Gastrocnemius medialis (tissue), 4 donors: Measurements from ENCODE around the gene PGAP3. TPM values are rescaled to one million over a fixed set of nuclear protein-coding genes. Genes with fewer than 3 reads are reported as not detected.

ENCODE experiments used
- ATAC-seq, 2 donors: fragments of 150-250 bp; one replicate each; pipeline ENCODE4 v1.9.1; 2016
- DNase-seq, 2 donors: peaks; one replicate each; pipeline ENCODE4 v3.0.0-alpha.2; 2019
- H3K27ac ChIP-seq, 4 donors: fragments of 200-600 bp; sonication (generic); 1 replicate in 1 of 4; 2 replicates in 3 of 4; pipeline ENCODE4 v1.5.1; 2016 to 2018; ENCODE audit warnings: mild to moderate bottlenecking in 2 of 4, moderate library complexity in 1 of 4
- H3K27me3 ChIP-seq, 3 donors: fragments of 200-600 bp; sonication (generic) in 2 of 3; 1 replicate in 1 of 3; 2 replicates in 2 of 3; pipeline versions ENCODE4 v1.5.1 to v1.6.0; 2016 to 2019; ENCODE audit warnings: mild to moderate bottlenecking in 1 of 3, moderate library complexity in 1 of 3
- H3K36me3 ChIP-seq, 2 donors: fragments of 200-600 bp; sonication (generic) in 1 of 2; one replicate each; pipeline ENCODE4 v1.5.1; 2017 to 2018
- H3K4me1 ChIP-seq, 2 donors: fragments of 200-600 bp; sonication (generic) in 1 of 2; one replicate each; pipeline ENCODE4 v1.5.1; 2016 to 2017; ENCODE audit warnings: mild to moderate bottlenecking in 2 of 2
- H3K4me3 ChIP-seq, 4 donors: fragments of 200-600 bp; sonication (generic) in 3 of 4; 1 replicate in 1 of 4; 2 replicates in 3 of 4; pipeline ENCODE4 v1.5.1; 2016 to 2019; ENCODE audit warnings: mild to moderate bottlenecking in 2 of 4
- H3K9me3 ChIP-seq, 3 donors: fragments of 200-600 bp; sonication (generic) in 2 of 3; 1 replicate in 1 of 3; 2 replicates in 2 of 3; pipeline ENCODE4 v1.5.1; 2016 to 2019
- POLR2A ChIP-seq, 2 donors: fragments of 450-650 bp; IDR thresholded peaks; one replicate each; pipeline ENCODE4 v1.6.1; 2017; ENCODE audit warnings: antibody characterized with exemption in 2 of 2, mild to moderate bottlenecking in 2 of 2, moderate library complexity in 2 of 2
- in situ Hi-C, 4 donors: fragments of 200-750 bp; cut with MboI; loops; one replicate each; pipeline versions ENCODE4 v1.15.0 to v1.8.0; 2017; ENCODE audit warnings: low sequenced_read_pairs in 4 of 4
- intact Hi-C: fragments of 100-400 bp; cut with DNase I; formaldehyde crosslinking; loops from one replicate; pipeline ENCODE4 v1.15.1; 2023; ENCODE audit warnings: low total_unique reads
- total RNA-seq, 4 donors: library from RNA; depleted of rRNA; stranded (reverse); fragments of >200 nt; gene quantifications; one replicate each; pipeline versions ENCODE4 v1.1.0 to v1.2.3, GENCODE V29; 2016
- TF ChIP-seq, protein P1 (sequence below), 5 experiments: fragments of 450-650 bp in 3 of 5; fragments of 200-600 bp in 2 of 5; sonication (generic) in 2 of 5; IDR thresholded peaks in 4 of 5; conservative IDR thresholded peaks in 1 of 5; 1 replicate in 4 of 5; 2 replicates in 1 of 5; pipeline ENCODE4 v1.5.1; 2016 to 2019; ENCODE audit warnings: antibody characterized with exemption in 5 of 5, mild to moderate bottlenecking in 3 of 5, moderate library complexity in 3 of 5

The PGAP3 gene
- total RNA-seq, 4 donors from 2014 or later, result 4.3 to 9.5 (median 6.1) TPM

DNA sequence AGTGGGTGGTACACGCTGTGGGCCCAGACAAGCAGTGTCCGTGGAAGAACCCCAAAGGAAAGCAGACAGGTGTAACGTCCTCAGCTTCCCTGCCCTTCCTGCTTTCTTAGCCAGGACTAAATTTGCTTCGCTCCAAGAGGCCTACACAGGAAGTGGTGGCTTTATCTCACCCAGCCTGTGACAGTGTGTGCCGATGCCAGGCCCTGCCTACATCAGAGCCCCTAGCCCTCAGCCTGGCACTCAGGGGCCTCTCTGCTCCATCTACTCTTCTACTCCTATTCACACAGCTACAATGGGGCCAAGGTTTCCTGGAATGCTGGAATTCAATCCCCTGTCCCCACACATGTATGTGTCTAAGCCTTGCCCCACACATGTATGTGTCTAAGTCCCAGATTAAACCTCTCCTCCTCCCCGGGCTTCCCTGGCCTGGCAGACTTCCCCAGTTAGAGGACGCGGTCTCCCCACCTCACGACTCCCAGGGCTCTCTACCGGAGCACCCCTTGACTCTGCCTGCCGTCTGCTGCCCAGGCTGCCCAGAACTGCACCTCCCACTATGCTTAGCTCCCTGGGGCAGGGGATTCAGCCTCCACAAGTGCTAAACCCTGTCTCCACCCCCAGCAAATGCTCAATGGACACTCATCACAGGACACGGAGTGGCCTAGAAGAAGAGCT lies 8.2 kb downstream of the PGAP3 start:
- intact Hi-C loops, result loop anchor here (5.0 kb wide), 2 partner anchors 53 to 248 kb away; partner anchors contain the start of genes LRRC3C, MIEN1 and ORMDL3
- Histone ChIP-seq H3K4me1 (peaks cover 46 to 50% of the 10 kb centered on the region in 2 donors), H3K4me3 (no peak overlapping the region), H3K36me3 (peaks cover 0 to 5% of the 10 kb centered on the region in 2 donors), H3K27ac (peak overlapping the region; percentile 92 to 97 (median 94)), H3K9me3 (no peaks in the 10 kb centered on the region), H3K27me3 (no peaks in the 10 kb centered on the region)
- in situ Hi-C loops, result no loop called here
- no peak for DNase-seq
- ATAC-seq, result no peak
- TF ChIP-seq POLR2A (IDR thresholded peaks at IDR 0.05), result no peak
- TF ChIP-seq, protein P1, sequence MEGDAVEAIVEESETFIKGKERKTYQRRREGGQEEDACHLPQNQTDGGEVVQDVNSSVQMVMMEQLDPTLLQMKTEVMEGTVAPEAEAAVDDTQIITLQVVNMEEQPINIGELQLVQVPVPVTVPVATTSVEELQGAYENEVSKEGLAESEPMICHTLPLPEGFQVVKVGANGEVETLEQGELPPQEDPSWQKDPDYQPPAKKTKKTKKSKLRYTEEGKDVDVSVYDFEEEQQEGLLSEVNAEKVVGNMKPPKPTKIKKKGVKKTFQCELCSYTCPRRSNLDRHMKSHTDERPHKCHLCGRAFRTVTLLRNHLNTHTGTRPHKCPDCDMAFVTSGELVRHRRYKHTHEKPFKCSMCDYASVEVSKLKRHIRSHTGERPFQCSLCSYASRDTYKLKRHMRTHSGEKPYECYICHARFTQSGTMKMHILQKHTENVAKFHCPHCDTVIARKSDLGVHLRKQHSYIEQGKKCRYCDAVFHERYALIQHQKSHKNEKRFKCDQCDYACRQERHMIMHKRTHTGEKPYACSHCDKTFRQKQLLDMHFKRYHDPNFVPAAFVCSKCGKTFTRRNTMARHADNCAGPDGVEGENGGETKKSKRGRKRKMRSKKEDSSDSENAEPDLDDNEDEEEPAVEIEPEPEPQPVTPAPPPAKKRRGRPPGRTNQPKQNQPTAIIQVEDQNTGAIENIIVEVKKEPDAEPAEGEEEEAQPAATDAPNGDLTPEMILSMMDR (IDR thresholded peaks at IDR 0.05 in 4 of 5, conservative IDR thresholded peaks at IDR 0.05 in 1 of 5), result no peak

DNA sequence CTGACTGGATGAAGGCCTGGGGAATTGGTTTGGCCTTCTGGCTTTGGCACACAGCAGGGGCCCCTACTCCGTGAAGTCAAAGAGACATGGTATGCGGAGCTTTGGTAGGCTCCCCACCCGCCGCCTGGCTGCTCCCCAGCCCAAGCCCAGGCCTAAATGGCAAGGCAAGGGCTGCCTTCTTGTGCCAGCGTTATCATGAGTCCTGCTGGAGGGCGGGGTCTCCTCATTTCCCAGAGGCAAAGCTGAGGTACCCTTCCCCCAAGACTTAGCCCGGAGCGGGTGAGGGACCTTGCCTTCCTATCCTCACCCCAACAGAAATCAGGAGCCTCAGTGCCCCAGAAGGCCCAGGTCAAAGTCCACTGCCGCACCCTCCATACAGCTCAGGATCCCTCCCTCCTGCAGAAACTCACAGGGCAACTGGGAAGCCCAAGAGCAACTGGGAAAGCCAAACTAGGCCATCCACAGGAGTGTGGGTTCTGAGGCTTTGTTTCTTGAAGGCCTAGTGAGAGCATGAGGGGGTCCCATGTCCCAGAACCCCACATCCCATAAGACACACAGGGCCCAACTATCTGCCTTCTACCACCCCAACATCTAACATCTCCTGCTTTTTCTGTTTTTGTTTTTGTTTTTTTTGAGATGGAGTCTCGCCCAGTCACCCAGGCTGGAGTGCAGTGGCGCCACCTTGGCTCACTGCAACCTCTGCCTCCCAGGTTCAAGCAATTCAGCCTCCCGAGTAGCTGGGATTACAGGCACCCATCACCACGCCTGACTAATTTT lies 9.3 kb downstream of the PGAP3 start:
- H3K4me1 ChIP-seq, result peaks cover 46 to 52% of the 10 kb centered on the region in 2 donors
- H3K27ac ChIP-seq, result peak overlapping the region; percentile 92 to 97 (median 94)
- H3K36me3 ChIP-seq, result peaks cover 0 to 5% of the 10 kb centered on the region in 2 donors
- DNase-seq, result peak in 1 of 2 donors; percentile 22
- intact Hi-C loops (loop anchor here (5.0 kb wide), 2 partner anchors 54 to 249 kb away; partner anchors contain the start of genes LRRC3C, MIEN1 and ORMDL3), in situ Hi-C loops (no loop called here)
- no peaks in the 10 kb centered on the region for H3K9me3 ChIP-seq
- ATAC-seq, result no peak
- TF ChIP-seq, protein P1 (IDR thresholded peaks at IDR 0.05 in 4 of 5, conservative IDR thresholded peaks at IDR 0.05 in 1 of 5), result no peak
- TF ChIP-seq POLR2A (IDR thresholded peaks at IDR 0.05), result no peak
- no peaks in the 10 kb centered on the region for H3K27me3 ChIP-seq
- no peak overlapping the region for H3K4me3 ChIP-seq

DNA sequence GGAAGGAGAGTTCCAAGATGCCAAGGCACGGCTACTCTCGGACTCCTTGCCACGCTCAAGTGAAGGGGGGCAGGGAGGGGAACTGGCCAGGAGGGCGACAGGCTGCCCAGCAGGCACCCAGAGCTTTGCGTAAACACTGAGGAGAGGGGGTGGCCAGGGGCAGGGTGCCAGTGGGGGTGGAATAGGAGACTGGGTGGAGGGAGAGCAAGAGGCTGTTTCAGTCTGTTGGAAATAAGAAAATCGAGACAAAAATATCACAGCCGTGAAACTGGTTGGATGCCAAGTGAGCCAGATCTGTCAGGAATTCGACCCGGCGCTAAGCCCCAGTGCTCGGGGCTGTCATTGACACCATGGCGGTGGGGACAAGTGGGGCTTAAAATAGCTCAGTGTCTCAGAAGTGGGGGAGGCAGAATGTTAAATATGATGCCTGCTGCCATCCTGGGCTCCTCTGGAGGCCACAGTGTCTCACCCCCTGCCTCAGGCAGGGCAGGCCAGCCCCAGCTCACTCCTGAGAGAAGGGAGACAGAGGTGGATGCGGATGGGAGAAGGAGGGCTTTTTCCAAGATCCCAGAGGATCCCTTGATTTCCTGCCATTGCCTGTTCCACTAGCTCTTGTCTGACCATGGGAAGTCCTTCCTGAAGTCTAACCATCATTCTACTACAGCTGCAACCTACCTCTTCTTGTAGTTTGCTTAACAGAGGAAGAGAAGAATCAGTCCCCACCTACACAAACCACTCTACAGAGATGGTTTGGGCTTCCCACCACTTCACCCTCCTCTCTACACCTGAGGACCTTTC lies 10.1 kb downstream of the PGAP3 start:
- Histone ChIP-seq H3K27ac (peak overlapping the region; percentile 92 to 97 (median 94)), H3K9me3 (no peaks in the 10 kb centered on the region), H3K27me3 (no peaks in the 10 kb centered on the region), H3K4me3 (peak overlapping the region in 3 of 4 donors; percentile 31 to 39 (median 34)), H3K4me1 (peaks cover 46 to 52% of the 10 kb centered on the region in 2 donors), H3K36me3 (peaks cover 0 to under 1% of the 10 kb centered on the region in 2 donors)
- ATAC-seq (peak; percentile 90 to 92), DNase-seq (peak; percentile 82 to 94)
- intact Hi-C loops (loop anchor here (5.0 kb wide), 2 partner anchors 55 to 250 kb away; partner anchors contain the start of genes LRRC3C, MIEN1 and ORMDL3), in situ Hi-C loops (no loop called here)
- TF ChIP-seq, protein P1 (IDR thresholded peaks at IDR 0.05 in 4 of 5, conservative IDR thresholded peaks at IDR 0.05 in 1 of 5), result no peak
- TF ChIP-seq POLR2A (IDR thresholded peaks at IDR 0.05), result peak in 1 of 2 donors; percentile 12

DNA sequence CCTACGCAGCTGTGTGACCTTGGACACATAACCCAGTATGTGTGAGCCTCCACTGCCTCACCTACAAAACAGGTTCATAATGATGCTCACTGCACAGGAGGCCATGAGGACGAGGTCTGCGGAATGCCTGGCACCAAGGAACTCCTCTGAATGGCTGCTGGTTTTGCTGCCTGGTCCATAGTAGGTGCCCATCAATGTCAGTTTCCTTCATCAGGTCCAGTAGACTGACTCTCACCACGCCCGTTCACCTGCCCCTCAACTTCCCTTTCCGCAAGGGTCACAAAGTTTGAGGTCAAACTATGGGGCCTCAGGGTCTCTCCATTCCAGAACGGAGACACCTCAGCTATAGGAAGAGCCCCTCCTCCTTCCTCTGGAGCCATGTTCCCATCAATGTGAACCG lies 10.8 kb downstream of the PGAP3 start:
- H3K9me3 ChIP-seq, result no peaks in the 10 kb centered on the region
- in situ Hi-C loops, result no loop called here
- no peaks in the 10 kb centered on the region for H3K36me3 ChIP-seq
- peaks cover 46 to 52% of the 10 kb centered on the region in 2 donors for H3K4me1 ChIP-seq
- DNase-seq (no peak), ATAC-seq (peak; percentile 9 to 10)
- peak overlapping the region in 2 of 4 donors; percentile 34 to 39 for H3K4me3 ChIP-seq
- TF ChIP-seq POLR2A (IDR thresholded peaks at IDR 0.05), result no peak
- intact Hi-C loops, result loop anchor here (5.0 kb wide), 2 partner anchors 55 to 250 kb away; partner anchors contain the start of genes LRRC3C, MIEN1 and ORMDL3
- no peaks in the 10 kb centered on the region for H3K27me3 ChIP-seq
- H3K27ac ChIP-seq, result peak overlapping the region; percentile 92 to 97 (median 94)
